GM19035 (cell line): Measurements from ENCODE around the gene TRPV4.
"Not testable (repeated sequence)": the region's sequence is repeated elsewhere in the genome, so short reads cannot be mapped to it uniquely, and the experiment has no call there.

Experiments
- ATAC-seq: cut with Tn5 transposase; IDR thresholded peaks from one replicate; pipeline ENCODE4 v1.9.1; 2021; ENCODE audit not compliant: unreplicated experiment

The TRPV4 gene

DNA sequence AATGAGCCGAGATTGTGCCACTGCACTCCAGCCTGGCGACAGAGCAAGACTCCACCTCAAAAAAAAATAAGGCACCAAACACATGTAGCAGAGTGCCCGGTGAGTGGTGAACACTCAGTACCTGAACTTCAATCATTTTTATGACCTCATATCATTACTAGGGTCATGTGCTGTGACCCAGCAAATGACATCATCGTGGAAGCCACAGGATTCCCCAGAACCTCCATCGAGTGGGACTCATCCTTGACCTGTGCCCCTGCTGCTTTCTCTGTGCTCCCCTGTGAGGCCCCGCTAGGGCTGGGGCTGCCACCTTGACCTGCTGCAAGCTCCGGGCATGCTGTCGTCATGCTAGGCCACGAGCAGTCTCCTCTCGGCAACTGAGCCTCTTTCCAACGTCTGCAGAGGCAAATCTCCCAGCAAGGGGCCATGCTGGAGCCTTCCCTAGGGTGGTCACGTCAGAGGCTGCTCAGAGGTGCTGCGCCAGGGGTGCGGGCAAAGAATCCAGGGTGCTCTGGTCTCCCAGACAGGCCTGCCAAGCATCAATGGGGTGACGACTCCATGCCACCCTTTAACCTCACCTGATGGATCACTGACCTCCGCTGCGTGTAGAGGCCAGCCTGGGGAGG is 28.6 kb upstream of the TRPV4 start:
- no peak for ATAC-seq

DNA sequence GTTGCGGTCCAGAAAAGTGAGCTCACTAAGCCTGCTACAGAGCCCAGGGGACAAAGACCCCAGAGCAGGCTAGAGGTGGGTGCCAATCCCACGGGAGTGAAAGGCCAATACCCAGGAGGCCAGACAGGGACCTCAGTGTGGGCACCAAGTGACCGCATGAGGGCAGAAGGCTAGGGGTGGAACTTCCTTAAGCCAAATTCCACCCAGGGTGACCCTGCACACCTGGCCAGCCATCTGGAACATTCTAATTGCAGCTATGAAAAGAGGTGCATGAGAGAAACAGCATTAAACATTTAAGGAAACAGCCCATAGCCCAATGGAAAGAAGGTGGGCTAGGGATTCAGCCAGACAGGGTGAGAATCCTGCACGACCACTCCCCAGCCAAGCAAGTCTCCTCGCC is 27.8 kb upstream of the TRPV4 start:
- no peak for ATAC-seq

DNA sequence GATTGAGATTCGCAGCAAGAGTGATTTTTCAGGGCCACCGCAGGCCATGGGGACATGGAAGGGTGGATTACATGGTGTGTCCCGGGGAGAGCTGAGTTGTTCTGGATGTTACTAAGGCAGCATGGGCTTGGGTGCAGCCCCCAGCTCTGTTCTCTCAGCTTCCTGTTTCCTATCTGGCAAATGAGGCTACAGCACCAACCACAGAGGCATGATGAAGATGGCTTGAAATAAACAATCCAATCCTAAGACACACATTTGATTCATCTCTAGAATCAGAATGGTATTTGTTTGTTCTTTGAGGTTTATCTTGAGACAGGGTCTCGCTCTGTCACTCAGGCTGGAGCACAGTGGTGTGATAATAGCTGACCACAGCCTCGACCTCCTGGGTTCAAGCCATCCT is 25.6 kb upstream of the TRPV4 start:
- no peak for ATAC-seq

DNA sequence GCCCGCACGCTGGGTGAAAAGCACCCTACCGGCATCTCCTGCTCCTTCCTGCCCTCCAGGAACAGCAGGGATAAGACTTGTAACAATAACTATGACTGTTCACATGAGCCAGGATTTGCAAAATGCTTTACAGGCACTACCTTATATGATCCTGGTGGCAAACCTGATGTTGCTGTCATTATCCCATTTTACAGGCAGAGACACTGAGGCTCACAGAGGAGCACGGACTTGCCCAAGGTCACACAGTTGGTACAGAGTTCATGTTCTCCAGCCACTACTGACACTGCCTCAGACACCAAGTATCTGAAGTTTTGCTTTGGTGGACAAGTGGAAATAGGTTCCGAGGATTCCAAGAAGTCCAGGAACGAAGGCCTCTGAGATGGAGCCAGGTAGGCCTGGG is 24.5 kb upstream of the TRPV4 start:
- ATAC-seq, result no peak

DNA sequence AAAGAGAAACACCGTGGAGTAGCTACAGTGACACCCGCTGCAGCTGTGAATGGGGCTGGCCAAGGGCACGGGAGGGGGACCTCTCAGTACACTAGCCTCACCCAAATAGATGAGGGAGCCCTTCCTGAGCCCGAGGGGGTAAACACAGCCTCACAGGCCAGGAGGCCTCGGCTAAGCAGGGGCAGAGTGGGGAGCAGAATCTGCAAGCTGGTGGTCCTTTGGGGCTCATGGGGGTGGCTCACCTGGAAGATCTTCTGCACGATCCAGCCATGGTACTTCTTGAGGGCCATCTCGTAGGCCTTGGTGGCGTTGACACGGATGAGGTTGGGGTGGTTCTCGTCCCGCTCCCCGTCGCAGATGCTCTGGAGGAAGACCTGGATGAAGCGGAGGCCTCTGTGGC is 22.2 kb upstream of the TRPV4 start:
- no peak for ATAC-seq

DNA sequence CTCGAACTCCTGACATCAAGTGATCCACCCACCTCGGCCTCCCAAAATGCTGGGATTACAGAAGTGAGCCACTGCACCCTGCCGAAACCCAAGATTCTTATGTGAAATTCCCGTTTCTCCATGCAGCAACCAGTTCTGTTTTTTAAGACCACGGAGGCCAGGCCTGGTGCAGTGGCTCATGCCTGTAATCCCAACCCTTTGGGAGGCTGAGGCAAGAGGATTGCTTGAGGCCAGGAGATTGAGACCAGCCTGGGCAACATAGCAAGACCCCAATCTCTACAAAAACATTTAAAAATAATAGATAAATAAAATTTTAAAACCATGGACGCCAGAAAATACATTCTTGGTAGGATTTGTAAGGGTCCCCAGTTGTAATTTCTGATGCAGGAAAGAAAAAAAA is 17.3 kb upstream of the TRPV4 start:
- ATAC-seq, result not testable (repeated sequence)

DNA sequence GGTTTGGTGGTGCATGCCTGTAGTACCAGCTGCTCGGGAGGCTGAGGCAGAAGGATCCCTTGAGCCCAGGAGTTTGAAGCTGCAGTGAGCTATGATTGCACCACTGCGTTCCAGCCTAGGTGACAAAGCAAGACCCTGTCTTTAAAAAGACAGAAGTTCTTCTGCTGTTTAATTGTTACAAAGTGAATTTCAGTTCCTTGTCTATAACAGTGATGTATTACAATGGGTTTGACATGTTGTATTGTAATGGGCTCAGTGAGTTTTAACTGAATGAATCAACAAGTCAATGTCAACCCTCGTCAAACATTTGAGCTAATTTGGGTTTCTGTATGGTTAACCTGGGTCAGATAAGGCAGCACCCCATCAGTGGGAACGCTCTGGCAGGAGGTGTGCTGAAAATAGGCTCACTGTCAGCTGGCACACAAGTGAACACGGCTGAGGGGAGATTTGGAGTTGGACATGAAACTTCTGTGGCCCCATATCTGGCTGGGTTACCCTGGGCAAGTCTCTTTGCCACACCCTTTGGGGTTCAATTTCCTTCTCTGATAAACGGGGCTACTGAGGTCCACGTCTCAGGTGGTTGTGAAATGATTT is 14.0 kb upstream of the TRPV4 start:
- no peak for ATAC-seq

DNA sequence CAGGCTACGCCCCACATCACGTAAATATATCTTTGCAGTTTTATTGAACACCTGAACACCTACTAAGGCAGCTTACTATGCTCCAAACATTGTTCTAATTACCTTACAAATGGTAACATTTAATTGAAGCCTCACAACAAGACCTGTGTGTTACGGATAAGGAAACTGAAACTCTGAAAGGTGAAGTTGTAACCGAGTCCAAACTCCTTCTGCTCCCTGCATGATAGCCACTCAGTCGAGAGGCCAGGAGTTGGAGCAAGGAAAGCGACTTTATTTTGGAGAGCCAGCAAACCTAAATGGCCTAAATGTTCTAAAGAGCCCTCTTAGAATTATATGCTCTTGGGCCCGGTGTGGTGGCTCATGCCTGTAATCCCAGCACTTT is 12.6 kb upstream of the TRPV4 start:
- no peak for ATAC-seq

DNA sequence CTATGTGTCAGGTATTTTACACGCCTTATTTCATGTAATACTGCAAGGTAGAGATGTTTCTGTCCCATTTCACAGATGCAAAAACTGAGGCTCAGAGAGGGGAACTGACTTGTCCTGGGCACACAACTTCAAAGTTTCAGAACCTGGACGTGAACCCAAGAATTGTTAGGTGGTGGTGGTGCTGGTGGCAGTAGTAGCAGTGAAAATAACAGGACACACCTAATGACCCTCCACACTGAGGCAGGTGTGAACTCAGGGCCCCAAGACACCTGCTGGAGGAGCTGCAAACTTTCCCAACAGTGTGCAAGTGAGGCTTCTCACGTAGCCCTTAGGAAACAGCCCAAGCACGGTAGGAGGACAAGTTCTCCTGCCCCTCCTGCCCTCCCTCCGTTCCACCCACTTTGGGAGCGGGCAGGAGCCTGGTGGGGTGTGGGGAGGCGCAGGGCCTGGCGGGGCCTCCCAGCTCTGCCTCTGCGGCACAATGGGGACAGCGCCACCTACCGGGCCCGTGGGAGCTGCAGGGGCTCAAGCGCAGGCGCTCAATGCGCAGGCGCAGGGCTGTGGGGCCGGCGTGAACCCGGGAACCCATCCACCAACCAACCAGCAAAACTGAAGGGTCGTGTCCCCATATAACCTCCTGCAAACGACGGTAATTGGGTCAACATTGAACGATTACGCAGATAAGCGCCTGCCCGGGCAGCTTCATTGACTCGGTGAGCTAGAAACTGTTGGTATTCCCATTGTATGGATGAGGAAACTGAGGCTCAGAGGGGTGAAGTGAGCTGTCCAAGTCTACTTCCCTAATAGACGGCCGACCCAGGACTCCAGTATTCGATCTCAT is 12.0 kb upstream of the TRPV4 start:
- ATAC-seq, result peak; percentile 91

DNA sequence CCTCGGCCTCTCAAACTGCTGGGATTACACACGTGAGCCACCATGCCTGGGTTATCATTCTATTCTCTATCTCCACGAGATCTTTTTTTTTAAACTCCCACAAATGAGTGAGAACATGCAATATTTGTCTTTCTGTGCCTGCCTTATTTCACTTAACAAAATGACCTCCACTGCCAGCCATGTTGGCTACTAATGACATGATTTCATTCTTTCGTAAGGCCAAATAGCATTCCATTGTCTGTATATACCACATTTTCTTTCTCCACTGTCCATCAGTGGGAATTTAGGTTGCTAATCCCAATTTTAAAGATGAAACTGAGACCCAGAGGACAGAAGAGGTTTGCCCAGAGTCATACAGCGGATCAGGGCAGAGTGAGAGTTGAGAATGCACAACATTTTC is 10.9 kb upstream of the TRPV4 start:
- ATAC-seq, result no peak

DNA sequence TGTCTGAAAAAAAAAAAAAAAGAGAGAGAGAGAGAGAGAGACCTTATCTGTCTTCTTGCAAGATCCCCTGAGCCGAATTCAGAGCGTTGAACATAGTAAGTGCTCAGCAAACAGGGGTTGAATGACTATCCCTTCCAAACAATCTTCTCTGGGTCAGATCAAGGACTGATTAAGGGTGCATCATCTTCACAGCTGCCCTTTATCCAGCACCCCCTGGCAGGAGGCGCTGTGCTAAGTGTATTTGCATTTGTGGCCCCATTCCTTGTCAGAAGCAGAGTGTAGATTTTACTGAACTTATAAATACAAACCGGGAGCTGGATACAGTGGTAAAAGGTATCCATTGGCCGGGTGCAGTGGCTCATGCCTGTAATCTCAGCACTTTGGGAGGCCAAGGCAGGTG is 8.8 kb upstream of the TRPV4 start:
- no peak for ATAC-seq

DNA sequence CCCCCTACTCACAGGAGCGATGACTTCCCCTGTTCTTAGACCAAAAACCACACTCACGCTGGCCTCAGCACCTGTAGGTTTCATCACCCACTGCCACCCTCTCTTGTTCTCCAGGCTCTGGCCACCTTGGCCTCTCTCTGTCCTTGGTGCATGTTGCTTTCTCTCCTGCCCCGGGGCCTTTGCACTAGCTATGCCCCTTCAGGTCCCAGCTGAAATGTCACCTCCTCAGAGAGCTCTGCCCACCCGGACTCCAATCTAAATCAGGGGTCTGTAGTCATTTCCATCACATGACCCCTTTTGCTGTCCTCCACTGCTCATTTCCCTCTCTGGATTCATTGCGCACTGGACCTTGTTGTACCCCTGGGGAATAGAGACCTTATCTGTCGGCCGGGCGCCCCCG is 8.2 kb upstream of the TRPV4 start:
- no peak for ATAC-seq

DNA sequence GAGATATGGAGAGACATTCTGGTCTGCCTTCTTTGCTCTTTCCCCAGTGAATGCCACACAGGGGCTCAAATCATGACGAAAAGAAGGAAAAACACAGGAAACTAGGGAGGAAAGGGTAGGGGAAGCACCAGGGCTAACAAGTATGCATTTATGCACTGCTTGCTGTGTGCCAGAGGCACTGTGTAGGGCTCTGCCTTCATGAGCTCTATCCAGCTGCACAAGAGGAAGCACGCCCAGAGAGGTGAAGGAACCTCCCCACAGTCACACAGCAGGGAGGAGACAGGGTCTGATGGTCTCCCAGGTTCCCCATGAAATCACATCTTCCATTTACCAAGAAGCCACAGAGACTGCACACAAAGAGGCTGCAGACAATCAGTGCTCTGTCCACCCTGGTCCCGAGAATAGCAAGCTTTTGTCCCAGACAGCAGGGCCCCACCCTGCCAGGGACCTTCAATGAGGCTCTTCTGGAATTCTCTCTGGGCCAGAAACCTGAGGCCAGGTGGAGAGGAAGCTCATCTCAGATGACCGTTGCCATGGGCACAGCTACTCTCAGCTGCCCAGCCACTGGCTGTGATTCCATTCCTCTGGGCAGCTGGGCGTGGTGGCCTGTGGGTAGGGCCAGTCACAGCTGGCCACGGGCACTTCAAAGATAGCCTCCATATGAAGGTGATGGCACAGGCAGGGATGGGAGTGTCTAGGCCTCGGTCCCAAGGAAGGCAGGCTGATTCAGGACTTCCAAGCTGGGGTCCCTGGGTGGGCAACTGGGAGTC is 7.3 kb upstream of the TRPV4 start:
- ATAC-seq, result no peak

DNA sequence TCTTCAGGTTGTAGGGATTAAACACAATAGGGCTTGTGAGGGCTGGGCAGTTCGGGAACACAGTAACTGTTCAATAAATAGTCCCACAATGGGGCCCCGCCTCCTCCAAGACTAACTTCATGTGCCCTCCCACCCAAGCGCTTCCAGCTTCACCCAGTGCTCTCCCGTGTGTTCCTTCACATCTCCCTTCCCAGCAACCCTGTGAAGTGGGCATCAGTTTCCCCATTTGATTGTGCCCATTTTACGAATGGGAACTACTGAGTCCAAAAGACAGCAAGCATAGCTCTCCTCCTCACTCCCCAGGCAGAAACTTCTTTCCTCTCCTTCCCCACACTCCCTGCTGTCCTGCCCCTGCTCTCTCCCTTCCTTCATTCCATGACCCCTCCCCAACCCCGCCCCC is 6.2 kb upstream of the TRPV4 start:
- no peak for ATAC-seq

DNA sequence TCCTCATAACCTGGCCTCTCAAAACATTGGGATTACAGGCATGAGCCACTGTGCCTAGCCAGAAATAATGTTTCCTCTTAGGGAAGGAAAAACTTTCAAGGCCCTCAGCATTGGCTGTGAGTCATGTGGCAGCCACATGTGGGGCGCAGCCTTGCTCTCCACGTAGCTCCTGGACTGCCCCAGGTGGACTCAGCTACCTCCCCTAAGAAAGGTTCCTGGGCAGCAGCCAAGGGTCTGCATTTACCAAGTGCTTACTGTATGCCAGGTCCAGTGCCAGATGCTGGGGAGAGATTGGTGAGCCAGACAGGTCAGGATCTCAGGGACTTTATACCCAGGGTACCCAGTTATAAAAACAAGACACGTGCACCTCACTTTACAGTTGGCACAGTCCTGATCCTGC is 3.7 kb upstream of the TRPV4 start:
- no peak for ATAC-seq

DNA sequence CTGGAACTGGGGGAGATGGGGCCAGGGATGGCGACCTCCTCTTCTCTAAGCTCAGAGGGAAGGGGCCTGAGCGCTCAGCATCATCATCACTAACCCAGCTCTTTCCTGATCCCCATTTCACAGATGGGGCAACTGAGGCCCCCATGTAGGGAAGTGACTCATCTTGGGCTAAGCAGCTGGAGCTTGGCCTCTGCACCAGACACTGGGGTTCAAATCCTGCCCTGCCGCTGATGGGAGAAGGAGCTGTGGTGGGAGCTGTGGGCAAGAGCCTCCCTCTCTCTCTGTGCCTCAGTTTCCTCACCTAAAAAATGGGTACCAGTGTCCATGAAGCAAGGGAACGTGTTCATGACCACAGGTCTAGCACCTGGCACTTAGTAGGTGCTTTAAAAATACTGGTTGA is 2.6 kb upstream of the TRPV4 start:
- ATAC-seq, result no peak

DNA sequence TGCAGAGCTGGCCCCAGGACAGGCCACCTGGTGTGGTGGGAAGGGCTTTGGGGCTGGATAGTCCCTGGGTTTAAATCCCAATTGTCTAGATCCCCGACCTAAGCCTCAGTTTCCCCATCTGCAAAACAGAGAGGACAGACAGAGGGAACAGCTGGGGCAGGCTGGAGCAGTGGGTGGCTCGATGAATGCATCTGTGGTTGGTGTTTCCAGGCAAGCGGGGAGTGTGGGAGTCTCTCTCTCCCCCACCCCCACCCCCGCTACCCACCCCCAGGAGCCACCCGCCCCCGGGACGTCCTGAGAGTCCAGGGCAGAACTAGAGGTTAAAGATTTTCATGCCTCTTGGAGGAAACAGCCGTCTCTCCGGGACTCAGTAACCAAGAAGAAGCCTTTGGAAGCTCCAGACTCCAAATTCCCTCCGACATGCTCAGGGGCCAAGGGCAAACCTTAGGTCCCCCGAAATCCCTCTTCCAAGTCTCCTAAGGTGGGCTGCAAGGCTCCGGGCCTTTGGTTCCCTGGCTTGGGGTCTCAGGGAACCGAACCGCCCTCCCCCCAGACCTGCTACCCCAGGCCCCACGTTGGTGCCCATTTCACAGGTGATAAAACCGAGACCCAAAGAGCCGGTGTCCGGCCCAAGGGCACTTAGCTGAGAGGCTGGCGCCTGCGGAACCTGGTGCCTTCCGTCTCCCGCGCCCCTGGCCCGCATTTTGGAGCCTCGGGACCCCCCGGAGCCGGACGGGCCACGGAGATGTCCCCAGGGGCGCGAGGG is 474 bp downstream of the TRPV4 start:
- ATAC-seq, result no peak

DNA sequence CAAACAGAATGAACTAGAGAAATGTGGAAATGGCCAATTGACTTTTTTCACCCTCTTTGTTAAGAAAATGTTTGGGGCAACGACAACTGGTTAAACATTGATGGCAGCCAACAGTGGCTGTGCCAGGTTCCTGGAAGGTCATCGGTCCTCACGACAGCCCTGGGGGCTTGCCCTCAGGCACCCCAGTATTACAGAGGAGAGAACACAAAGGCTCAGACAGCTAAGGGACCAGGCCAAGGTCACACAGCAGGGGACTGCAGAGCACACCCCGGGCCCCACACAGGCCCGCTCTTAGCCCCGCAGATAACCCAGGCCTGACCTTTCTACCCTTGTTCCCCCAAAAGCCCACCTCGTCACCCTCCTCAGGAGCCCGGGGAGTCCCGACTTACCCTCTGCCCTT is 1.3 kb downstream of the TRPV4 start:
- ATAC-seq, result no peak

DNA sequence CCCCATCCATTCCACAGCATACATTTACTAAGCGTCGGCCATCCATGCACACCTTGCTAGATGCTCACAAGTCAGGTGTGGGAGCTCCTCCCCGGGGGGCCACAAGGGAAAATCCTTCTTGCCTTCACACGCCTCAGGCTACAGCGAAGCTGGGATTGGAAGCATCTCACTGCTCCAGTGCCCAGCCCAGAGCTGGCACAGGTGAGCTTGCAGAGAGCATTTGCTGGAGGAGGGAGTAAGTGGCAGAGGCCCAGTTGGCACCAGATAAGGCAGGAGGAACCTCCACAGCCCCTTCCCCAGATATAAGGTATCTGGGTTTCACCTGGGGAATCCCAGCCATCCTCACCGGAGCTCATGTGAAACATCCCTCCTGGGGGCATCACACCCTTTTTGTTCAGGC is 1.8 kb downstream of the TRPV4 start:
- no peak for ATAC-seq

DNA sequence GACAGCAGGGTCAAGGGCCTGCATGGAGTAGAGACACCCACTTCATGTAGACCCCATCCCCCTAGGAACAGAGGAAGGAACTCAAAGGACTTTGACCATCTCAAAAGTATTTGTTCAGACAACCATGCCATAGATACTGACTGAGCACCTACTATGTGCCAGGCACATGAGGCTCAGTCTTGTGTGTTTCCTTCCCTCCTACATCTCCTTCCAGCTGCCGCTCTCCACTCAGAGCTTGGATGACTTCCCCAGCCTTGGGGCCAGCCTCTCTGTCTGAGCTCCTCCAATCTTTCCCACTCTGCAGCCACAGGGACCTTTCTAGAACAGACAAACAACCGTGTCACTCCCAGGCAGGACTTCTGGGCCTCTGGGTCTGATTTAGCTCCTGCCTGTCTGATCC is 2.5 kb downstream of the TRPV4 start:
- ATAC-seq, result no peak

DNA sequence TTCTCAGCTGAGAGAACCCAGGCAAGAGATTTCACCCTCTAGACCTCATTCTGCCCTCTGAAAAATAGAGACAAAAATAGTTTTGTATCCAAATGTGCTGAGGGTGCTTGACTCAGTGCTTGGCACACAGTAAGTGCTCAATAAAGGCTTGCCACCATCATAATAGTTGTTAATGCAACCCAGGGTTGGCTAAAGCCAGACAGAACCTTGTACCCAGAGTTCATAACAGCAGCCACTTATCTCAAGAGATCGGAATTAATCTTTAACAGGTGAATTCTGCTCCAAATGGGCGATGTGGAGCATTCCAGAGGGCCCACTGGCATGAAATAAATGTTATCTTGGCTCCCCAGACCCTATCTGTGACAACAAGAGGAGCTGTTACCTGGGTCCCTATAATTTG is 2.9 kb downstream of the TRPV4 start:
- no peak for ATAC-seq
